Testis (tissue), 3 donors: ENCODE data around the gene ZNF444. TPM values are rescaled to one million over a fixed set of nuclear protein-coding genes. Genes with fewer than 3 reads are reported as not detected.

ENCODE experiments used
- DNase-seq: peaks from one replicate; pipeline ENCODE4 v3.0.0-alpha.2; 2019
- H3K27ac ChIP-seq, 2 donors: fragments of 200-600 bp; sonication (generic); one replicate each; pipeline ENCODE4 v1.5.1; 2019
- H3K27me3 ChIP-seq: fragments of 200-600 bp; sonication (generic); one replicate; pipeline ENCODE4 v1.5.1; 2019
- H3K36me3 ChIP-seq: fragments of 200-600 bp; sonication (generic); one replicate; pipeline ENCODE4 v1.5.1; 2017; ENCODE audit warnings: low read depth; ENCODE audit errors: missing control alignments
- H3K4me1 ChIP-seq: fragments of 200-600 bp; sonication (generic); one replicate; pipeline ENCODE4 v1.5.1; 2019
- H3K4me3 ChIP-seq, 2 donors: fragments of 200-600 bp; sonication (generic); one replicate each; pipeline ENCODE4 v1.5.1; 2017 to 2019
- H3K9me3 ChIP-seq: fragments of 200-600 bp; sonication (generic); one replicate; pipeline ENCODE4 v1.5.1; 2017
- CTCF ChIP-seq, 3 experiments: fragments of 450-650 bp in 2 of 3; fragments of 200-600 bp in 1 of 3; sonication (generic) in 1 of 3; IDR thresholded peaks; one replicate each; pipeline ENCODE4 v1.5.1; 2016 to 2019; ENCODE audit warnings: antibody characterized with exemption in 3 of 3, mild to moderate bottlenecking in 2 of 3, moderate library complexity in 1 of 3
- POLR2A ChIP-seq: fragments of 450-650 bp; IDR thresholded peaks from one replicate; pipeline ENCODE4 v1.6.1; 2017; ENCODE audit warnings: antibody characterized with exemption, mild to moderate bottlenecking, moderate library complexity
- WGBS, 2 donors: methylation state at CpG; one replicate each; pipeline ENCODE4 v1.1.5; 2018; 5-methylcytosine and 5-hydroxymethylcytosine counted together
- intact Hi-C: fragments of 100-400 bp; cut with DNase I; formaldehyde crosslinking; loops from one replicate; pipeline ENCODE4 v1.15.1; 2023; ENCODE audit warnings: low total_unique reads
- polyA plus RNA-seq: library from polyadenylated mRNA; stranded (reverse); fragments of 350-450 nt; fragmentation: Illumina TruSeq; extraction: RNeasy Lipid Tissue Mini Kit (QIAGEN cat#74804); gene quantifications from one replicate; pipeline ENCODE4 v1.2.3, GENCODE V29; 2014; ENCODE audit warnings: low read depth, low replicate concordance; ENCODE audit not compliant: insufficient read depth
- total RNA-seq, 2 donors: library from RNA; depleted of rRNA; stranded (reverse); fragments of >200 nt; gene quantifications; one replicate each; pipeline ENCODE4 v1.2.3, GENCODE V29; 2016

The ZNF444 gene
- total and polyA plus RNA-seq, 3 donors from 2014 or later, result 24.7 to 62.6 (median 59.2) TPM

GRCh38 chr19:56132316-56132822, 8.7 kb upstream of the ZNF444 start:
- WGBS, 2 donors, result 25 to 52% methylated on average over 14 of the region's 14 CpGs
- no peak overlapping the region for H3K27ac ChIP-seq
- peak; percentile 67 for DNase-seq

GRCh38 chr19:56133858-56134653, 7.0 kb upstream of the ZNF444 start:
- Histone ChIP-seq H3K4me3 (no peak overlapping the region), H3K27ac (no peak overlapping the region), H3K9me3 (no peaks in the 10 kb centered on the region), H3K27me3 (no peaks in the 10 kb centered on the region), H3K36me3 (no peaks in the 10 kb centered on the region), H3K4me1 (peaks cover 7% of the 10 kb centered on the region)
- intact Hi-C loops, result no loop called here
- DNase-seq, result no peak
- TF ChIP-seq CTCF (IDR thresholded peaks at IDR 0.05) (no peak), POLR2A (no peak)
- WGBS, 2 donors, result 84 to 89% methylated on average over 14 of the region's 14 CpGs

More at GRCh38 chr19:56132316-56132822, 8.7 kb upstream of the ZNF444 start:
- Histone ChIP-seq H3K4me1 (peaks cover 7% of the 10 kb centered on the region), H3K36me3 (no peaks in the 10 kb centered on the region), H3K27me3 (no peaks in the 10 kb centered on the region), H3K4me3 (no peak overlapping the region), H3K9me3 (no peaks in the 10 kb centered on the region)
- TF ChIP-seq CTCF (IDR thresholded peaks at IDR 0.05) (no peak), POLR2A (no peak)
- intact Hi-C loops, result no loop called here

- 83 to 94% methylated on average over 5 of the region's 5 CpGs for WGBS, 2 donors
- no peak for TF ChIP-seq CTCF (IDR thresholded peaks at IDR 0.05)
- TF ChIP-seq POLR2A, result no peak
Measured at GRCh38 chr19:56134654-56134921, 6.5 kb upstream of the ZNF444 start.

GRCh38 chr19:56136362-56136761, 4.7 kb upstream of the ZNF444 start:
- intact Hi-C loops, result no loop called here
- WGBS, 2 donors, result 64 to 75% methylated on average over 10 of the region's 10 CpGs
- H3K4me1 ChIP-seq, result peaks cover 14% of the 10 kb centered on the region

More at GRCh38 chr19:56134654-56134921, 6.5 kb upstream of the ZNF444 start:
- Histone ChIP-seq H3K4me3 (no peak overlapping the region), H3K36me3 (no peaks in the 10 kb centered on the region), H3K27me3 (no peaks in the 10 kb centered on the region), H3K4me1 (peaks cover 7% of the 10 kb centered on the region), H3K9me3 (no peaks in the 10 kb centered on the region), H3K27ac (no peak overlapping the region)
- no peak for DNase-seq
- intact Hi-C loops, result no loop called here

More at GRCh38 chr19:56136362-56136761, 4.7 kb upstream of the ZNF444 start:
- TF ChIP-seq CTCF (IDR thresholded peaks at IDR 0.05) (no peak), POLR2A (no peak)
- H3K4me3 ChIP-seq, result no peak overlapping the region
- no peak for DNase-seq
- H3K36me3 ChIP-seq, result no peaks in the 10 kb centered on the region
- no peak overlapping the region for H3K27ac ChIP-seq
- H3K9me3 ChIP-seq, result no peaks in the 10 kb centered on the region
- H3K27me3 ChIP-seq, result no peaks in the 10 kb centered on the region
